Measurements from ENCODE around the gene NPM1.
A peak's percentile ranks its signal among the peaks of the same experiment; 100 is the strongest.
"Not testable (repeated sequence)": the region's sequence is repeated elsewhere in the genome, so short reads cannot be mapped to it uniquely, and the experiment has no call there.

The NPM1 gene, protein sequence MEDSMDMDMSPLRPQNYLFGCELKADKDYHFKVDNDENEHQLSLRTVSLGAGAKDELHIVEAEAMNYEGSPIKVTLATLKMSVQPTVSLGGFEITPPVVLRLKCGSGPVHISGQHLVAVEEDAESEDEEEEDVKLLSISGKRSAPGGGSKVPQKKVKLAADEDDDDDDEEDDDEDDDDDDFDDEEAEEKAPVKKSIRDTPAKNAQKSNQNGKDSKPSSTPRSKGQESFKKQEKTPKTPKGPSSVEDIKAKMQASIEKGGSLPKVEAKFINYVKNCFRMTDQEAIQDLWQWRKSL
- total RNA-seq: 841 reads per million, percentile 99 among the genes with 10 or more reads in this experiment

DNA sequence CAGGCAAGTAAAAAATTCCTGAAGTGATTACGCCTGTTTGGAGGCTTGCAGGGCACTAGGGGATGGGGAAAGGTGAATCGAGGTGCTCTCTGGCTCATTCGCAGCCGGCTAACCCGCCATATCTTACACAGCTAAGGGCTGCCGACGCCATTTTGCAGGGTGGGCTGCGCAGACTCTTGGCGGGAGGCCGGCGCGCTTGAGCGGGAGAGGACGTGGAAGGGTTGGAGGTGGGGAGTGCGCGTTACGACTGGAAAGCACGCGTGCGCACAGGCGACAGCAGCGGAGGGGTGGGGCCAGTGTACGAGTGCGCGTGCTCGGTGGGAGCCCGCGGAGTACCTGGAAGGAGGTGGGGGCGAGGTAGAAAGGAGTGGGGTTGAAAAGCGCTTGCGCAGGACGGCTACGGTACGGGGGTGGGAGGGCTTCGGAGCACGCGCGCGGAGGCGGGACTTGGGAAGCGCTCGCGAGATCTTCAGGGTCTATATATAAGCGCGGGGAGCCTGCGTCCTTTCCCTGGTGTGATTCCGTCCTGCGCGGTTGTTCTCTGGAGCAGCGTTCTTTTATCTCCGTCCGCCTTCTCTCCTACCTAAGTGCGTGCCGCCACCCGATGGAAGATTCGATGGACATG, at the start of gene NPM1:
Gene NPM1, plus strand, starts transcription at position 505 of the 625 bp plus-strand sequence. Its CDS starts 100 bp downstream, at position 605.
- DNase-seq: peak; percentile 94

DNA sequence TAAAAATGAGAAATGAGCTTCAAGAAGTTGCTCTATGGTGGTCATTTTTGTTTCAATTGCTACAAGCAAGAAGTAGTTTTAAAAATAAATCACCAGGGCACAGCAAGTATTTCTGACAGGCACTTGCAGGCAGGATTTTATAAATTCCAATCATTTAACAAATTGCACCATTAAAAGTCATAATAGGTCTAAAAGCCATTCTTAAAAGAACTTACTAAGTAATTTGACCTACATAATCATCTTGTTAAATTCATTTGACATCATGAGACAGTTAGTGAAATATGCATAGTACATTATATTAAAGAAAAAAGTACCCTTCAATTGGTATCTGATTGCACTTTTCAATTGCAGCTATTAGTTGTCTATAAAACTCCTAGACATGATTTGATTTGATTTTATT, 47.6 kb upstream of the NPM1 start:
- no peak for DNase-seq

DNA sequence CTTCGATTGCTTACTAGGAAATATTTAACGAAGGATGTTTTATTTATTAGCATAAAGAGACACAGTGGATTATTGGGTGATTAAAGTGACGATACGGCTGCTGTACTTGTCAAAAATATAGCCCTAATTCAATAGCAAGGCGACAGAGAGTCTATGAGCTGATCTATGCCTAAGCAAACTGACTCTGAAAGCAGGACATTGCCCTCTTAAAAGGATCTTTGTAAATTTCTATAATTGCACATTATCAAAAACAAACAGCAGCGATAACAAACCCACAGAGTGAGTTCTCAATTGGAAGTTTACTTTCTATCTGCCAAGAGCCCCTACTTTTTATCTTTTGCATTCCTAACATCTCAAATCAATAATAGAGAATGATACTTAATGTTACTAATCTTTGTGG, 47.2 kb upstream of the NPM1 start:
- no peak for DNase-seq

DNA sequence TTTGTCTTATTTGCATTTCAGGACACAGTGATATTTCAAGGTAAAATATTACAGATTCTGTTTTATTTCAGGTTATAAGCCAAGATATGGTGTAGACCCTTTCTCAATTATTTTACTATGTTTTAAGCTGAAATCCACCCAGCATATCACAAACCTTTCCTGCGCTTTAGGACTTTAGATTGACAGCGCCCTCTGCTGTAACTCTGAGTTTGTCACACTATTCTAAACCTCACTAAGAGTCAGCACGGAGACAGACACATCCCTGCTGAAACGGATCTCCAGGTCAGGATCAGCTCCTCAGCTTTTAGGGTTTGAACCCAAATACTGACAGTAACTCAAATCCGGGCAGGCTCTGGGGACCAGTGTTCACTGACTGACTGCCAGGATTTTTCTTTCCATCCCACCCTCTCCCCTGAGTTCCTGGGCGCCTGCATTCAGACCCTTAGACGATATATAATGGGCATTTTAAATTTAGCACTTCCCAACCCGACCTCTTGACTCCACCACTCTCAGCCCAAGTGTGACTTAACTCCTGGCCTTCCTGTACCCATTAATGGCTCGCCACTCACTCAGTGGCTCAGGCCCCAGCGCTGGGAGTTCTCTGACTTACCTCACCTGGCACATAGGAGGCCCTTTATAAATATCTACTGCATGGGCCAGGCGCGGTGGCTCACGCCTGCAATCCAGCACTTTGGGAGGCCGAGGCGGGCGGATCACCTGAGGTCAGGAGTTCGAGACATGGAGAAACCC, 45.1 kb upstream of the NPM1 start:
- no peak for DNase-seq

DNA sequence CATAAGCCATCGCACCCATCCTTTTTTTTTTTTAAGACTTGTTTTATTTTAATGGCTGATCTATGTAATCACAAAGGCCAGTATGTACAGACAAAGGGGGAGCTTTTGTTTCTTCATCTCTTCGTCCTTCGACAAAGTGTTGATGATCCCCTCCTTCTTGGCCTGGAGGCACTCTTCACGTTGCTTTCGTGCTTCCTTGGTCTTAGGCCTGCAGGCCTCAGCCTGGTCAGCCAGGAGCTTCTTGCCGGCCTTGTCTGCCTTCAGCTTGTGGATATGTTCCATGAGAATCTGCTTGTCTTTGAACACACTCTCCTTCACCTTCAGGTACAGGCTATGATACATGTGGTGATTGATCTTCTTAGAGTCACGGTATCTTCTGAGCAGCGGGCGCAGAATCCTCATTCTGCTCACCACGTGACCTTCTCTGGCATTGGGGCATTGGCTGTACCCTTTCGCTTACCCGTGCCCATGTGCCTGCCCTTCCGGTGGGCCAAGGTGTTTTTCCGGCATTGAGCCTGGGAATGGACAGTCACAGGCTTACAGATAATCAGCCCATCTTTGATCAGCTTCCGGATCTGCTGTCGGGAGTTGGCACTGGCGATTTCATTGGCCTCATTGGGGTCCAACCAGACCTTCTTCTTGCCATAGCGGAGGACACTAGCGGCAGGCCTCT, 42.6 kb upstream of the NPM1 start:
- DNase-seq: no peak

DNA sequence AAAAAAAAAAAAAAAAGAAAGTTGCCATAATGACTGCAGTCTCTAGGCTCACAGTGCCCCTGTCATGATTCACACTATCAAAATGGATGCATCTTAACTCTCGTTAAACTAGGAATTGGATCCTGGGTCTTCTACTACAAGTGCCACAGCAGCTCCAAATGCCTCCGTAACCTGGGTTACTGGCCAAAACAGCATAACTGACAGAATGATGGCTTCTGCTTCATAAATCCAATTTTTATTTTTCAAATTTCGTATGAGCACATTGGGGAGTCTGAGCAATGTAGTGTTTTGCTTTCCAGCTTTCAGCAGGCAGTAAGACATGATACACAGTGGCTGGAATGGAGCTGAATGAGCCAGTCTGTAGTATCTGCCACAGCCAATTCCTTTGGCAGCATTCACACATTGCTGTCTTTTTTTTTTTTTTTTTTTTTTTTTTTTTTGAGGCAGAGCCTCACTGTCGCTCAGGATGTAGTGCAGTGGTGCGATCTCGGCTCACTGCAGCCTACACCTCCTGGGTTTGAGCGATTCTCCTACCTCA, 36.0 kb upstream of the NPM1 start:
- no peak for DNase-seq

DNA sequence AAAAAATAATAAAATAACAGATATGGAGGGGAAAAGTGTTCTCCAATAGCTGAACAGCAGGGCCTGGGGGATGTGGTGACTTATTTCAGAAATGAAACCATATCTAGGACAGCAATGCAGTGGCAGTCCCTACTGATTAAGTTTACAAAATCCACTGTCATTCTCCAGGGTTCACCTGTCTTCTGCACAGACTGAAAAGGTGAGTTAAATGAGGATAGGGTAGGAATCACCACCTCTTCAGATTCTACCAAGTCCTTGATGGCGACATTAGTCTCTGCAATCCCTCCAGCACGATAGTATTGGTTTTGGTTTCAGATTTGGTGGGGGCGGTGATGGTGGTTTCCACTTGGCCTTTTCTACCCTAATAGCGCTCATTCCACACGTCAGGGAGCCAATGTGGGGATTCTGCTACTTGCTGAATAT, 32.3 kb upstream of the NPM1 start:
- DNase-seq: no peak

DNA sequence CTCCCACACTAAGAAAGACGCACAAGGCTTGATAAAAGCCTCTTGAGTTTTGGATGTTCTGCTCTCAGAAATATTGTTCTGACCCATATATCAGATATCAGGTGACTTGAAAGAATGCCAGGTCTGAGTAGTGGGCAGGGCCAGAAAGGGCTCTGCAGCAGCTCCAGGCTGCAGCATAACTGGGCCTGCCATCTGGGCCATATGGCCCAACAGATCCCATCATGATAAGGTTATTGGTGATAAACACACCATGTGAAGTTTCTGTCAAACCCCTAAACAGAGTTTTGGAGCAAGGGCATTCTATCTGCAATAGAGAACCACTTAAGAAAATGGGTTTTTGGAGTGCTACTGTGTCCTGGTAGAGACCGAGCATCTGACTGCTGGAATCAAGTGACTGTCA, 29.8 kb upstream of the NPM1 start:
- no peak for DNase-seq

DNA sequence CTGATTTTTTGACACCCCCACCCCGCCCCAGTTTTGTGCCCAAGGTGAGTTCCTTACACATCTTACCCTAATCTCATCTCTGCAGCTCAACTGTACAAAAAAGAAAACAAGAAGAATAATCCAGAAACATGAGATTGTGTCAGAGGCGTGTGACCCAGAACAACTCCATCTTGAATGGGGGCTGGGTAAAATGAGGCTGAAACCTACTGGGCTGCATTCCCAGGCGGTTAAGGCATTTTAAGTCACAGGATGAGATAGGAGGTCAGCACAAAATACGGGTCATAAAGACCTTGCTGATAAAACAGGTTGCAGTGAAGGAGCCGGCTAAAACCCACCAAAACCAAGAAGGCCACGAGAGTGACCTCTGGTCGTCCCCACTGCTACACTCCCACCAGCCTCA, 26.5 kb upstream of the NPM1 start:
- not testable (repeated sequence) for DNase-seq

DNA sequence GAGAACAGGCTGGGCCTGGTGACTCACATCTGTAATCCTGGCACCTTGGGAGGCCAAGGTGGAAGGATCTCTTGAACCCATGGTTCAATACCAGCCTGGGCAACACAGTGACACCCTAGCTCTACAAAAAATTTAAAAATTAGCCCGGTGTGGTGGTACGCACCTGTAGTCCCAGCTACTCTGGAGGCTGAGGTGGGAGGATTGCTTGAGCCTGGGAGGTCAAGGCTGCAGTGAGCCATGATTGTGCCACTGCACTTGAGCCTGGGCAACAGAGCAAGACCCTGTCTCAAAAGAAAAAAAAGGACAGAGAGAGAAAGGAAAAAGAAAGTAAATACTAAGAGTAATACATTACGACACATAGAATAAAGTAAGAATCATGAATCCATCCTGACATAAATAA, 24.4 kb upstream of the NPM1 start:
- DNase-seq: not testable (repeated sequence)

DNA sequence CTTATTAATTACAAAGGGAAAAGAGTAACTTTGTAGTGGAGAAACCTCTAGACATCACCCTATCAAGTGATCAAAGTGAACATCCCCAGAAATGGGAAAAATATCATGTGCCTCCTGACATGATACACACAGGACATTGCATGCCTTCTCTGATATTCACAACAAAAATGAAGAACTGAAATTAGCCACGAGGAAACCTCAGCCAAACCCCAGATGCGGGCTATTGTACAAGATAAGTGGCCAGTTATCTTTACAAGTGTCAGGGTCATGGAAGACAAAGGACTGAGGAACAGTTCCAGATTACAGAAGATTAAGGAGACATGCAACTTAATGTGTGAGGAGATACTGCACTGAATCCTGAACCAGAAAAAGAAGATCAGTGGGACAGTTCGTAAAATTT, 23.8 kb upstream of the NPM1 start:
- DNase-seq: no peak

DNA sequence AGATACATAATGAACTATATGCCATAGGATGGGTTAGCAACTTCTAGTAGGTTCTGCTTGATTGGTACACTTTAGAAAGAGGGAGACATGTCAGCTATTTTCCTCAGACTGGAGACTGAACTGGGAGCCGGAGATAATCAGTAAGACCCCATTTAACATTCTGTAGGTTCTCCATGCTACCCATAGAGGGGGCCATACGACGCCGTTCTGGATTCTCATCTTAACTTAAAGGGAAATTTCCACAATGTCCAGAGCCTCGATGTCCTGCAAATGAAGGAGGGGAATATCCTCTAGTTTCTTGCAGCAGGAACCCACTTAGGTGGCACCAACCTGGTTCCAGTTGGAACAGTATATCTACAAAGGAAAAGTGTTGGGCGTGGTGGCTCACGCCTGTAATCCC, 22.3 kb upstream of the NPM1 start:
- DNase-seq: no peak

DNA sequence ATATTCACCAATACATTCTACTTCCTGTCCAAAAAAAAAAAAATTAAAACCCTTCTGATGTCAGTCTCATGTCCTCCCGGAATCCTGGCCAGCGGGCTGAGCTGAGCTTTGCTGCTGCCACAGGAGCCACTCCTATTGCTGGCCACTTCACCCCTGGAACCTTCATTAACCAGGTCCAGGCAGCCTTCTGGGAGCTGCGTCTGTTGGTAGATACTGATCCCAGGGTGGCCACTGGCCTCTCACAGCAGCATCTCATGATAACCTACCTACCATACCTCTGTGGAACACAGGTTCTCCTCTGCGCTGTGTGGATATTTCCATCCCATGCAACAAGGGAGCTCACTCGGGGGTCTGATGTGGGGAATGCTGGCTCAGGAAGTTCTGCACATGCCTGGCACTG, 21.0 kb upstream of the NPM1 start:
- no peak for DNase-seq

DNA sequence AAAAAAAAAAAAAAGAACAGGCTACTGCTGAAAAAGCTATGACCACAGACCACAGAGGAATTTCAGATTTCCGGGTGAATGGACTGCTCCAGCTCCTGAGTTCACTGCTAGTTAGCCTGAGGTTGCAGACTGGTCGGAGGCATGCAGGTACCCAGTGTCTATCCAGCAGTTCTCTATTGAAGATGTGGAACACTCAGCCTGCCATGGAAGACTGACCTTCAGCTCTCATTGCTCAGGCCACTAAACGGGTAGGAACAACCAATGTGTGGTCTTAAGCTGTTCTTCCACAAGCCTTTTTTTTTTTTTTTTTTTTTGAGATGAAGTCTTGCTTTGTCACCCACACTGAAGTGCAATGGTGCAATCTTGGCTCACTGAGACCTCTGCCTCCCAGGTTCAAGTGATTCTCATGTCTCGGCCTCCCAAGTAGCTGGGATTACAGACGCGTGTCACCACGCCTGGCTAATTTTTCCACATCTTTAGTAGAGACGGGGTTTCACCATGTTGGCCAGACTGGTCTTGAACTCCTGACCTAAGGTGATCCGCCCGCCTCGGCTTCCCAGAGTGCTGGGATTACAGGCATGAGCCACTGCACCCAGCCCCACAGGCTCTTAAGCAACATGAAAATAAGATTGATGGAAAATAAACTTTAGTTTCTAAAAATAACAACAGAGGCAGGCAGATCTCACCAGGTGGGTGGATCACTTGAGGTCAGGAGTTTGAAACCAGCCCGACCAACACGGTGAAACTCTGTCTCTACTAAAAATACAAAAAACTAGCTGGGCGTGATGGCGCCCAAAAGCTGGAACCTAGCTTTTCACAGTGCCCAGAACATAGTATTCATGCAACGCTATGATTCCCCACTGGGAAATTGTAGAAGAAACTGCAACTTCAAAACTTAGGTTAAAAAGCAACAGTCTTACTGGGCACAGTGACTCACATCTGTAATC, 20.0 kb upstream of the NPM1 start:
- no peak for DNase-seq

DNA sequence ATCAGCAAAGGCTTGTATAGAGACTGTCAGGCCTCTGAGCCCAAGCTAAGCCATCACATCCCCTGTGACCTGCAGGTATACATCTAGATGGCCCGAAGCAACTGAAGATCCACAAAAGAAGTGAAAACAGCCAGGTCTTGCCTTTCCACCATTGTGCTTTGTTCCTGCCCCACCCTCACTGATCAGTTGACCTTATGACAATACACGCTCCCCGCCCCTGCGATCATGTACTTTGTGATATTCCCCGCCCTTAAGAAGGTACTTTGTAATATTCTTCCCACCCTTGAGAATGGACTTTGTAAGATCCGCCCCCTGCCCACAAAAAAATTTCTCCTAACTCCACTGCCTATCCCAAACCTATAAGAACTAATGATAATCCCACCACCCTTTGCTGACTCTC, 18.6 kb upstream of the NPM1 start:
- DNase-seq: no peak

DNA sequence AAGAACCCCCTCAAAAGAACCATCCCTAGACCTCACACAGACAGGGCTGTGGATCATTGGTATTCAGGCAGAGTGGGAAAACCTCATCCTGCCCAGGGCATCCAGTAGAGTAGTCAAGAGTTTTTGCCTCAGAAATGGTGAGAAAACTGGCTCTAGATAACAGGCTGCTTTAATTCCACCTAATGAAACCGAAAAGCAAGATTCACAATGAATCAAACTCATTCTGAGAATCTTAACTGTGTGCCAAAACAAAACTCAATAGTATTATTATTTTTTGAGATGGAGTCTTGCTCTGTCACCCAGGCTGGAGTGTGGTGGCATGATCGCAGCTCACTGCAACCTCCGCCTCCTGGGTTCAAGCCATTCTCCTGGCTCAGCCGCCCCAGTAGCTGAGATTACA, 17.8 kb upstream of the NPM1 start:
- DNase-seq: no peak

DNA sequence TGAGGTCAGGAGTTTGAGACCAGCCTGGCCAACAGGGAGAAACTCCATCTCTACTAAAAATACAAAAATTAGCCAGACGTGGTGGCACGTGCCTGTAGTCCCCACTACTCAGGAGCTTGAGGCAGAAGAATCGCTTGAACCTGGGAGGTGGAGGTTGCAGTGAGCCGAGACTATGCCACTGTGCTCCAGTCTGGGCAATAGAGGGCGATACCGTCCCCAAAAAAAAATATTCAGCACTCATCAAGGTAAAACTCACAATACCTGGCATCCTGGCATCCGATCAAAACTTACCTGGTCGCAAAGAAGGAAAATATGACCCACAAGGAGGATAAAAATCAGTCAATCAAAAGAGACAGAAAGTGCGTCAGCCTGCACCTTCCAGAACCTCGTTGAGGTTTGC, 16.8 kb upstream of the NPM1 start:
- DNase-seq: not testable (repeated sequence)

DNA sequence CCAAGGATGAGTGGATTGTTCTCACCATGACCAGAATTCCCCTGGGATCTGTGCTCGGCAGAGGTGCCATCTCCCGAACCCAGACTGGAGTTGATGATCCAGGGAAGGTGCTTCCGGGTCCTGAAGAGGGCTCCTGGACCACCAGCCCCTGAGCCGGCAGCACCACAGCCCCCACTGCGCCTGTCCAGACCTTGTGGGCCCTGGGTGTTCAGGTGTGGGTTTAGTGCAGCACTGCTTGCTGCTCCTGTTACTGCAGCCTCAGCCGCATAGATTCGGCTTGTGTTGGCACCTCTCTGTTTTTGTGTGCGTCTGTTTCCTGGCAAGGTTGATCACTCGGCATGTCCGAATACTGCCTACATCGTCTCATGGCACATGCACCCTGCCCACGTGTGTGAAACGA, 16.3 kb upstream of the NPM1 start:
- DNase-seq: no peak

DNA sequence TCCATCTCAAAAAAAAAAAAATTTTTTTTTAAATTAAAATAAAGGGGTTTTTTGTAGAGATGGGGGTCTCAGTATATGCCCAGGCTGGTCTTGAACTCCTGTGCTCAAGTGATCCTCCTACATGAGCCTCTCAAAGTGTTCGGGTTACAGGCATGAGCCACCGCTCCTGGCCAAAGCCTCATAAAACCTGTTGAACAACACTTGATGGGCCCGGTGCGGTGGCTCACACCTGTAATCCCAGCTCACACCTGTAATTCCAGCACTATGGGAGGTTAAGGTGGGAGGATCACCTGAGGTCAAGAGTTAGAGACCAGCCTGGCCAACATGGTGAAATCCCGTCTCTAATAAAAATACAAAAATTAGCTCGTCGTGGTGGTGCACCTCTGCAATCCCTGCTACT, 7.7 kb upstream of the NPM1 start:
- DNase-seq: no peak

DNA sequence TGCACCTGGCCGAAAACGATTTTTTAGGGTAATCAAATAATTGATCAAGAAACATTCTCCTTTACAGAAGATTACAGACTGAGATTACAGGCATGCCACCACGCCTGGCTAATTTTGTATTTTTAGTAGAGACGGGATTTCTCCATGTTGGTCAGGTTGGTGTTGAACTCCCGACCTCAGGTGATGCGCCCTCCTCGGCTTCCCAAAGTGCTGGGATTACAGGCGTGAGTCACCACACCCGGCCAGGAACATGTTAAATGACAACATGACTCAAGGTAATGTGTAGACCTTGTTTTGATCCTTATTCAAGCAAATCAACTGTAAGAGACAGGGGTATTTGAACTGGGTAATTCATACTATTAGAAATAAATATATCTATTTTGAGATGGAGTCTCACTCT, 3.2 kb upstream of the NPM1 start:
- DNase-seq: not testable (repeated sequence)

DNA sequence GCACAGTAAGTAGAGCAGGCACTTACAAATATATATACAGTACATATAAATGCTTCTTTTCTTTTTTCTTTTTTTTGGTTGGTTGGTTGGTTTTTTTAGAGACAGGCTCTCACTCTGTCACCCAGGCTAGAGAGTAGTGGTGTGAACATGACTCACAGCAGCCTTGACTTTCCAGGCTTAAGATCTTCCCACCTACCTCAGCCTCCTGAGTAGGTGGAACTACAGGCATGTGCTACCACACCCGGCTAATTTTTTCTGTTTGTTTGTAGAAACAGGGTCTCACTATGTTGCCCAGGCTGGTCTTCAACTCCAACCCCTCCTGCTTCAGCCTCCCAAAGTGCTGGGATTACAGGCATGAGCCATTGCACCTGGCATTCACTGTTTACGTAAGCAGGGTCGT, 2.6 kb upstream of the NPM1 start:
- not testable (repeated sequence) for DNase-seq
